T1000 (cell line): ENCODE data around the gene TPCN1.

Experiments used
- DNase-seq: peaks from one replicate; lab custom pipeline; 2025; ENCODE audit warnings: mixed read lengths; lab: John Stamatoyannopoulos, UW

TPCN1 gene

GRCh38 chr12:113260636-113261300 is 39.5 kb downstream of the TPCN1 start:
- no peak for DNase-seq

GRCh38 chr12:113261847-113262470 is 40.7 kb downstream of the TPCN1 start:
- no peak for DNase-seq

- DNase-seq, result no peak
Measured at GRCh38 chr12:113262710-113263109, 41.4 kb downstream of the TPCN1 start.

- no peak for DNase-seq
Measured at GRCh38 chr12:113263431-113263963, 42.2 kb downstream of the TPCN1 start.

DNA sequence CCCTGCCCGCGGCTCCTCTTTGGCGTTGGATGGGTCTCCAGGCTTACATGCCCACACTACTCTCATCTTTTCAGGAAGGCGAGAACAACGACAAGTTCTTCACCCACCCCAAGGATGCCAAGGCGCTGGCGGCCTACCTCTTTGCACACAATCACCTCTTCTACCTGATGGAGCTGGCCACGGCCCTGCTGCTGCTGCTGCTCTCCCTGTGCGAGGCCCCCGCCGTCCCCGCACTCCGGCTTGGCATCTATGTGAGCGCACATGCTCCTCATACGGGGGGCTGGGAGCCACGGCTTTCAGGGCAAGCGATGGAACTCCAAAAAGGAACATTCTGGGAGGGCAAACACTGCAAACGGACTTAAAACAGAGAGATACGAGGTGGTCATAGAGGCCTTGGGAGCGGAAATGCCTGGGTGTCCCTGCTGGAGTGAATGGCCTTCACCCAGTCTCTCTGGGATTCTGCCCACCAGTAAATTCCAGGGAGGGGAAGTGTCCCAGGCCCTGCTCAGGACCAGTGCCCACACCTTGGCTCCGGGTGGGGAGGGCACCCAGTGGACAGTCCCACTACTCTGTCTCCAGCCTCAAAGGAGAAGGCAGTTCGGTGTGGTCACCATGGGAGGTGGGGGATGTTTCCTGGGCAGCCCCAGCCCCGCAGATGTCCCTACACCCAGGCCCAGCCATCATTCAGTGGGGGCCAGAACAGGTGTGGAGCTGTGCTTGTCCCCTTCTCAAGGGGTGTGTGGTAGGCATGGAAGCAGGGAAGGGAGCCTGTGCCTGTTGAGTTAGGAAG is 45.0 kb downstream of the TPCN1 start:
- DNase-seq, result no peak

GRCh38 chr12:113267621-113268020 is 46.4 kb downstream of the TPCN1 start:
- DNase-seq, result no peak

- DNase-seq, result no peak
Measured at GRCh38 chr12:113268136-113268535, 46.9 kb downstream of the TPCN1 start.

DNA sequence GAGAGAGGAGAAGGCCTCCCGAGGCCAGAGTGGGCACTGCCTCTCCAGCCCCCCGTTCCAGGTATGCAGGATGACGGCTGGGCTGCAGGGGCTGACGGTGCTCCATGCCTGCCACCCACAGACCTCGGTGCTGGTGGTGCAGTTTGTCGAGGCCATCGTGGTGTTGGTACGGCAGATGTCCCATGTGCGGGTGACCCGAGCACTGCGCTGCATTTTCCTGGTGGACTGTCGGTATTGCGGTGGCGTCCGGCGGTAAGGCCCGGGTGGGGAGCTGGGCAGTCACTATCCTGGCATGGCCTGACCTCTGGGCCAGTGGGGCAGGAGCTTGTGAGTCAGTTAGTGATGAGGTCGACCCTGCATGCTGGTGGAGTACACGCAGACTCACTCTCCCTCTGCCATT is 47.4 kb downstream of the TPCN1 start:
- DNase-seq, result no peak

DNA sequence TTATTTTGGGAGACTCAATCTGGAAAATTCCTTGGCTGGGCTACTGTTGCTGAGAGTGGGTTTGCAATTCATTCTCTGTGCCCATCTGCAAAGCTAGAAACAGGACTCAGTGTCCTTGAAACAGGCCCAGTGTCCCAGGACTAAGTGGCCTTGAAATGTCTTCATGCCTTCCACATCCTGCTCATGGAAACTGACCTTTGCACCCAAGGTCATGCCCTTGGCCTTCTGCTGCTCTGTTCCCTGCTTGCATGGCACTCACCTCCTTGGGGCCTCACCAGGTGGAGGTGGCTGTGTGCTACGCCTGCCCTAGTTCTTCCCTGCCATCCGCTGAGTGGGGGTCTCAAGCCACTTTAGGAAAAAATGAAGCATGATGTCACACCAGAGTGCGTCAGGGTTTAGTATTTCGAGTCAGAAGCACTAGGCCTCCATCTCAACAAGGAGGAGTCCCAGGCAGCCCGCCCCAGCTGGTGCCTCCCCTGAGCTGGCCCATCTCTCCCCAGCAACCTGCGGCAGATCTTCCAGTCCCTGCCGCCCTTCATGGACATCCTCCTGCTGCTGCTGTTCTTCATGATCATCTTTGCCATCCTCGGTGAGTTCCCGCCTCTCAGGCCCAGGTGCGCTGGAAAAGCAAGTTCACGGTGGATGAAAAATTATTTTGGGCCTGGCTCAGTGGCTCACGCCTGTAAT is 48.1 kb downstream of the TPCN1 start:
- no peak for DNase-seq

DNA sequence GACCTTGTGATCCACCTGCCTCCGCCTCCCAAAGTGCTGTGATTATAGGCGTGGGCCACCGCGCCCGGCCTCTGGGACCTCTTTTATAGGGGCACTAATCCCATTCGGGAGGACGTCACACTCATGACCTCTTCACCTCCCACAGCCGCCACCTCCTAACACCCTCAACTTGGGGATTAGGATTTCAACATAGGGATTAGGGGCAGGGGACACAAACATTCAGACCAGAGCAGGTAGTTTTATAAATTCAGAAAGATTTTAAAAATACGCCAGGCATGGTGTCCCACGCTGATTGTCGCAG is 49.4 kb downstream of the TPCN1 start:
- DNase-seq, result no peak

DNA sequence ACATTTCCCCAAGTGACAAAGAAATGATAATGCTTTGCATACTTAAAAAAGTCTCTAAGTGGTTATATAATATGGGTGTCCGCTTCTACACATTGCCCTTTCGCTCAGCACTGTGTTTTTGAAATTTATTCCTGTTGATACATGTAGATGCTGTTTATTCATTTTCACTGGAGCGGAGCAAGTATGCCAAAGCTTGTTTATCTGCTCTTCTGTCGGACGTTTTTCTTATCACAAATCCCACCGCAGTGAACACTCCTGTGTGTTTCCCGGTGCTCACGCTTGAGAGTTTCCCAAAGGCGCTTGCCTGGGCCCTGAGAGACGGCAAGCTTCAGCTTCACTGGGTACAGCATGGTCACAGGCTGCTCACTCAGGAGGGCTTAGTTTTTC is 50.2 kb downstream of the TPCN1 start:
- DNase-seq, result no peak

DNA sequence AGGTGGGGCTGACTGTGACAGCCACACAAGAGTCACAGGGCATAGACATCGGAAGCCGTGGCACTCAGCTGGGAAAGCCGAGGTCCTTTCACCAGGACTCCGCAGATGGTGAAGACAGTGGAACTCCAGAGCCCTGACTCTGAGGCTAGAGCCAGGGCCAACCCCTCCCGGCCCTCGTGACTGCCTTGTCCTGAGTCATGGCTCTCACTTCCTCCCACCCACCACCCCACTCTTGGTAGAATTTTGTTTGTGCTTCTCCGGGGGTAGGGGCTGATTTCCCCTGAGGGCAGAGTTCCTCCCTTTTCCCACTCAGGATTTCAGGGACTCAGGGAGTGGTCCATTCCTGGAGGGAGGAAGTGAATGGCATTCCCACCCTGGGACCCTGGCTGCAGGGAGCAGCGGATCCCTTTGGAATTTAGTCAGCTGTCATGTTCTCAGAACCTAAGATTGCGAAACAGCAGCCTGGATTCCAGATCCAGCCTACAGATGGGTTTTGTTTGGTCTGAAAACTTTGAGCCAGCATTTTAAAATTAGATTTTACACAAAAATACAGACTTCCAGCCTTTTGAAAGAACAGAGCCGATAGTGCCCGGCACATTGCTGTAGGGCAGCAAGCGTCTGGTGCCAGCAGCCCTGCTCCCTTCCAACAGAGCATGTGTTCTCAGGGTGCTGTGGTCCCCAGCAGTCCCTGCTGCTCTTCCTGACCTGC is 50.7 kb downstream of the TPCN1 start:
- DNase-seq, result no peak

DNA sequence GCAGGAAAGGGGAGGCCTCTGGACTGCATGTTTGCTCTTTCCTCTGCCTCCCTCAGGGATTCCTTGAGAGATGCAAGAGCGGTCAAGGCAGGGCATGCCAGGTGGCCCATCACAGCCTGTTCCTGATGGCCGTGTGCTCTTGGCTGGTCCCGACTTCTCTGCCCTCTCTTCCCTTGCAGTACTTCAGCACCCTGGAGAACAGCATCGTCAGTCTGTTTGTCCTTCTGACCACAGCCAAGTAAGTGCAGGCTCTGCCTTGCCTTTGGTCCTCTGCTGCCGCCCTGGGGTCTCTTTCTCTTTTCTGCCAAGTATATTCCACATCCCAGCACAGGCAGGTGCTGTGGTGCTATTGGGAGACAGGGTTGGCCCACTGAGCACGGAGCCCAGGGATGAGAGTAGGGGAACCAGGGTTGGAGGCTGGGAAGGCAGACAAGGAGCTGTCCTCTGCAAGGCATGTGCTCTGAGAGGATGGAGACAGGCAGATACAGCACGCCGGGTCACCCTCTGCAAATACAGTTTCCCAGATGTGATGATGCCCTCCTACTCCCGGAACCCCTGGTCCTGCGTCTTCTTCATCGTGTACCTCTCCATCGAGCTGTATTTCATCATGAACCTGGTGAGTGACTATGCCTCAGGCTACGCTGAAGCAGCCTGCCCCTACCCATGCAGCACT is 51.9 kb downstream of the TPCN1 start:
- no peak for DNase-seq

DNA sequence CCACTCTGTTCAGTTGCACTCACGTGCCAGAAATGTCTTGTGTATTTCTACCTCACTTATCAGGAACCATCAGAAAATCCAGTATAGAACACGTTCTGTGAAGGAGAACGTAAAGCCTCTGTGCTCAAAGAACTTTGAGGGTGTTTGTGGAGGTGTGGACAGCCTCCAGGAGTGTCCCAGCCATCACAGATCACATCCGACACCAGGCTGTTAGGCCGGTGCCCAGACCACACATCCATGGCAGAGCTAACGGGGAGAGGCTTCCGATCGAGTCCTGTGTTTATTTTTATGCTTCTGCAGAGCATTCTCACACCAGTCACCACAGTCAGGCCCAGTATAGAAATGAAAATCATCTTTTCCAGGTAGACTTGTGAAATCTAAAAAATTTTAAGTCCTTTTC is 53.6 kb downstream of the TPCN1 start:
- no peak for DNase-seq

DNA sequence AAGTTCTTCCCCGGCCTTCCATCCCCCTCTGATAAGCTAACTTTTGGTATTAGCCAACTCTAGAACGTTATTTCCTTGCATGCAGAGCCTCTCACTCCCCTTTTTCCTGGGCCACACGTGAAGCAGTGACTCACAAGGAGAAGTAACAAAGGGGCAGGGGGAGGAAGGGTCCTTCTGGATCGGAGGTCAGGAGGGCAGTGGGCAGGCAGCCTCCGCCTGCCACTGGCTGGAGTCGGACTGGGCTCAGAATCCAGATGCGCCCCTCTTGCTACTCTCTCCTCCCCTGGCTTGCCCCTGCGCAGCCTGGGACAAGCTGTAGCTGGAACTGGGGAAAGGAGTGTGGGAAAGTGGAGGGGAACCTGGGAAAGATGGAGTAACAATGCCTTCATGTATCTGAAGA is 55.0 kb downstream of the TPCN1 start:
- DNase-seq, result no peak

DNA sequence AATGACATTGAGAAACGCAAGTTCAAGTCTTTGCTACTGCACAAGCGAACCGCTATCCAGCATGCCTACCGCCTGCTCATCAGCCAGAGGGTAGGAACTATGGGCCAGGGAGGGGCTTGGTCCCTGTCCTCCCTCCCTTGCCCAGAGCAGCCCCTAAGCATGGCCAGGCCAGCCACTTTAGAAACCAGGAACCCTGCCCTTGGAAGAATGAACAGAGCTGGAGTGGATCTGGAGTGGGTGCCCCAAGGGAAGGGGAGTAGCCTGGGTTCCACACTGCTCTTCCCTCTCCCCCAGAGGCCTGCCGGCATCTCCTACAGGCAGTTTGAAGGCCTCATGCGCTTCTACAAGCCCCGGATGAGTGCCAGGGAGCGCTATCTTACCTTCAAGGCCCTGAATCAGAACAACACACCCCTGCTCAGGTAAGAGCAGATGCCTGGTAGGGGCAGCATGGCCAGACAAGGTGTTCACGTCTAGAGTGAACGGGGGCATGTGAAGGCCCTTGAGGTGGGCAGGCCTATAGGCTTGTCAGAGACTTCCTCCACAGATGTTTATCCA is 55.8 kb downstream of the TPCN1 start:
- DNase-seq, result no peak

DNA sequence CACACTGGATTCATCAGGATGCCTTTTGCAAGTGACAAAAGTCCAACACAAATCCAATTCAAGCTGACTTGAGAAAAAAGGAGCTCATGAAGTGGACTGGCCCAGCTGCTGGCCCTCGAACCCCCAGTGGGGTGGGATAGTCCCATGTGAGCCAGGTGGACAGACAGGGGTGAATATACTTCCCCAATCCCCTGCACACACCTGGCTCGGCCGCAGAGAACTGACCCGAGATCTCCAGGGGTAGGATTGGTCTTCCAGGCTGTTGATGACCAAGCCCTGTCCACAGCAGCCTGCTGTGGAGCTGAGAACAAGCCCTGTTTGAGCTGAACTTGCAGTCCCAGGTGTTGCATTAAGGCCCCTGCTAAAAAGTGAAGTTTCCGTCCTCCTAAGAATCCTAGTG is 56.2 kb downstream of the TPCN1 start:
- no peak for DNase-seq

DNA sequence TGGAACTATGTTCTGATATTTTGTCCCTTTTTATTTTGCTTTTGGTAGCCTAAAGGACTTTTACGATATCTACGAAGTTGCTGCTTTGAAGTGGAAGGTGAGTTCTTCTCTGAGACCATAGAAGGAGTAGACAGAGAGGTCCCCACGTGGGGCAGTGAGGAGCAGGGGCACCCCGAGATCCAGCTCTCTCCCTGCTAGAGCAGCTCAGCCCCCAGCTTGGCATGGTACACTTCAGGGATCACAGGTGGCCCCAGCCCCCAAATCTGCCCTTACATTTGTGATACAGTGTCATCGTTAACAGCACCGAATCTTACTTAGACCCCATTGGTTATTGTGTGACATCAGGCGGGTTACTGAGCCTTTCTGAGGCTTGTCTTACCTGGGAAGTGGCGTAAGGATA is 56.9 kb downstream of the TPCN1 start:
- no peak for DNase-seq

DNA sequence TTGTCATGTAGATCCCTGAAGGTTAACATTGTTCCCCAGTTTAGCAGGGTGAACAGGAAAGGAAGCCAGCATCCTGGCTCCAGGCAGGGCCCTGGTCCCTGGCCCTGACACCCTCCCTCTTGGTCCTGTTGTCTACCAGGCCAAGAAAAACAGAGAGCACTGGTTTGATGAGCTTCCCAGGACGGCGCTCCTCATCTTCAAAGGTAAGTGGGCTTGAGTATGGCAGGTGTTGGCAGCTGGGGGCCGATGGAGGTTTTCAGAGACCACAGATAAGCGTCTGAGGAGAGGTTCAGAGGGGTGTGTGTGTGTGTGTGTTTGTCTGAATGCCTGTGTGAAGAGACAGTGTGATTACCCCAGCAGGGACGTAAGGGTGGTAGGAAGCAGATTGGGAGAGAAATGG is 57.4 kb downstream of the TPCN1 start:
- no peak for DNase-seq

GRCh38 chr12:113284751-113285150 is 63.5 kb downstream of the TPCN1 start:
- no peak for DNase-seq
